ENCODE data around the gene L1CAM. TPM values are rescaled to one million over a fixed set of nuclear protein-coding genes. Genes with fewer than 3 reads are reported as not detected.

L1CAM gene
- total RNA-seq, 6 experiments from 2014 or later = 13.1 to 89.2 (median 14.4) TPM

DNA sequence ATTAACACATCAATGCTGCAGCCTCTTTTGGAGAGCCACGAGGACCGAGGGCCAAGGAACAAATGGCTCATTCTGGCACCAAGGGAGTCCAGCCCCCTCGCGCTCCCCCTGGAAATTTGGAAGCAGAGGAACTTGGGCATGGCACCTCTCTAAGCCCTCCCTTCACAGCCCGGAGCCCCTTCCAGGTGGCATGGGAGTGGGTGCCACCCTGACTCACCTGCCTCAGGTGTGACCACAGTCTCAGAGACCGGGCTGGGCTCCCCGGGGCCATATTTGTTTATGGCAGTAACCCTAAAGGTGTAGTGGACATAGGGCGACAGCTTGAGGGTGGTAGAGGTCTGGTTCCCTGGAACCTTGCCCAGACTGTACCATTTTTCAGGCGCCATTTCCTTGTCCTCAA lies 18.8 kb downstream of the L1CAM start:
- TF ChIP-seq, protein P1, sequence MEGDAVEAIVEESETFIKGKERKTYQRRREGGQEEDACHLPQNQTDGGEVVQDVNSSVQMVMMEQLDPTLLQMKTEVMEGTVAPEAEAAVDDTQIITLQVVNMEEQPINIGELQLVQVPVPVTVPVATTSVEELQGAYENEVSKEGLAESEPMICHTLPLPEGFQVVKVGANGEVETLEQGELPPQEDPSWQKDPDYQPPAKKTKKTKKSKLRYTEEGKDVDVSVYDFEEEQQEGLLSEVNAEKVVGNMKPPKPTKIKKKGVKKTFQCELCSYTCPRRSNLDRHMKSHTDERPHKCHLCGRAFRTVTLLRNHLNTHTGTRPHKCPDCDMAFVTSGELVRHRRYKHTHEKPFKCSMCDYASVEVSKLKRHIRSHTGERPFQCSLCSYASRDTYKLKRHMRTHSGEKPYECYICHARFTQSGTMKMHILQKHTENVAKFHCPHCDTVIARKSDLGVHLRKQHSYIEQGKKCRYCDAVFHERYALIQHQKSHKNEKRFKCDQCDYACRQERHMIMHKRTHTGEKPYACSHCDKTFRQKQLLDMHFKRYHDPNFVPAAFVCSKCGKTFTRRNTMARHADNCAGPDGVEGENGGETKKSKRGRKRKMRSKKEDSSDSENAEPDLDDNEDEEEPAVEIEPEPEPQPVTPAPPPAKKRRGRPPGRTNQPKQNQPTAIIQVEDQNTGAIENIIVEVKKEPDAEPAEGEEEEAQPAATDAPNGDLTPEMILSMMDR (IDR thresholded peaks at IDR 0.05) = no peak
- peaks cover 2% of the 10 kb centered on the region; the same call in 1 of the 2 replicates for H3K27me3 Mint-ChIP-seq (ENCODE audit: insufficient read depth)
- H3K27ac Mint-ChIP-seq = no peak overlapping the region
- H3K36me3 Mint-ChIP-seq (ENCODE audit: low read depth) = no peaks in the 10 kb centered on the region
- H3K9me3 Mint-ChIP-seq = no peaks in the 10 kb centered on the region
- H3K4me1 Mint-ChIP-seq (ENCODE audit: low read depth) = no peaks in the 10 kb centered on the region
- no peak overlapping the region for H3K4me3 Mint-ChIP-seq
- DNase-seq = no peak

DNA sequence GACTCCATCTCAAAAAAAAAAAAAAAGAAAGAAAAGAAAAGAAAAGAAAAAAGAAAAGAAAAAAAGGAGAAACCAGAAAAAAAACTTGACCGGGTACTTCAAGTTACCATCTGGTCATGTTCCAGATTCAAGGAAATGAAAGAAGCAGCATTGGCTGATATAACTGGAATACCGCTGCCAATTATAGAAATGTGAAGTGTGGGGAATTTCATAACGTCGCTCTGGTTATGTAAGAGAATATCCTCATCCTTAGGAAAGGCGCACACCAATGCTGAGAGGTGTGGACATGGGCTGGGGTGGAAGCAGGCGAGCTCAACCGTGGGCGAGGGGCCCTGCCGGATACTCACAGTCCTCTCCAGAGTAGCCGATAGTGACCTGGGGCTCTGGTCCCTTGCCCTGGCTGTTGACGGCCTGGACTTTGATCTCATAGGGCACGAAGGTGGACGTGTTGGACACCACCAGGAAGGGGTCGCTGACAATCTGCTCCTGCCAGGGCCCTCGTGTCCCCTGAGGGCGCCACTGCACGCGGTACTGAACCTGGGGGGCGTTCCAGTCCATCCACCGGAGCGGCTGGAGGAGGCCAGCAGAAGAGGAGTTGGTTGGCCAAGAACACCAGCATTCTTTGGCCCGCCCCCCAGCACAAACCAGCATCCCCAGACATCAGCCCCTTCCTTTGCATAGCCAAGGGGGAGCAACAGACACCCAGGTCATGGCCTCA lies 19.5 kb downstream of the L1CAM start:
- Mint-ChIP-seq H3K4me1 (ENCODE audit: low read depth) (no peaks in the 10 kb centered on the region), H3K36me3 (ENCODE audit: low read depth) (no peaks in the 10 kb centered on the region), H3K9me3 (no peaks in the 10 kb centered on the region), H3K27ac (no peak overlapping the region), H3K4me3 (no peak overlapping the region), H3K27me3 (ENCODE audit: insufficient read depth) (peaks cover 2% of the 10 kb centered on the region; the same call in 1 of the 2 replicates)
- TF ChIP-seq, protein P1 (IDR thresholded peaks at IDR 0.05) = no peak
- no peak for DNase-seq

DNA sequence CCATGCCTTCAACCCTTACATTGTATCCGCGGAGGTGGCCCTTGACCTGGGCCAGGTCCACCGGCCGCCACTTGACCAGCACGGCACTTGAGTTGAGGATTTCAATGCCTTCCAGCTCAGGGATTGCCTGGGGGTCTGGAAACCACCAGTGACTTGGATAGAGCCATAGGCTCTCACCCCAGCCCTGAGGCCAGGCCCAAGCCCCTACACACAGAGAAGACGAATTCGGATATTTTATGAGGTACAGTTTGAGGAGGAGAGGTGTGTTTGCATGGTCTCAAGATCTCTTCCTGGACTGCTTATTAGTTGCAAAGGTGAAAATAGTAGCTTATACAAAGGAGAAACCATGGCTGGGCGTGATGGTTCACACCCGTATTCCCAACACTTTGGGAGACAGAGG lies 20.3 kb downstream of the L1CAM start:
- DNase-seq = no peak
- Mint-ChIP-seq H3K4me3 (no peak overlapping the region), H3K4me1 (ENCODE audit: low read depth) (no peaks in the 10 kb centered on the region), H3K27ac (no peak overlapping the region), H3K9me3 (no peaks in the 10 kb centered on the region), H3K27me3 (ENCODE audit: insufficient read depth) (peaks cover 5% of the 10 kb centered on the region), H3K36me3 (ENCODE audit: low read depth) (no peaks in the 10 kb centered on the region)
- TF ChIP-seq, protein P1 (IDR thresholded peaks at IDR 0.05) = no peak

DNA sequence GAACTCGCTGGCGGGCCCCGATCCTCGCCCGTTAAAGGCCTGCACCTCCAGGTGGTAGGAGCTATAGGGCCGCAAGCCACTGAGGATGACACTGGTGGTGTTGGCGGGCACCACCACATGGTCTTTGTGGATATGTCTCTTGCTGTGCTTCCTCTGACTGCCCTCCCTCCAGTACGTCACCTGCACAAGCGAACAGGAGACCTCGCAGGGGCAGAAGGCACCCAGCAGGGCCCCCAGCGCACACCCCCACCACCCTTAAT lies 20.7 kb downstream of the L1CAM start:
- peaks cover 6% of the 10 kb centered on the region for H3K27me3 Mint-ChIP-seq (ENCODE audit: insufficient read depth)
- TF ChIP-seq, protein P1 (IDR thresholded peaks at IDR 0.05) = no peak
- no peaks in the 10 kb centered on the region for H3K9me3 Mint-ChIP-seq
- no peak overlapping the region for H3K4me3 Mint-ChIP-seq
- H3K27ac Mint-ChIP-seq = no peak overlapping the region
- H3K36me3 Mint-ChIP-seq (ENCODE audit: low read depth) = no peaks in the 10 kb centered on the region
- no peaks in the 10 kb centered on the region for H3K4me1 Mint-ChIP-seq (ENCODE audit: low read depth)
- DNase-seq = no peak

DNA sequence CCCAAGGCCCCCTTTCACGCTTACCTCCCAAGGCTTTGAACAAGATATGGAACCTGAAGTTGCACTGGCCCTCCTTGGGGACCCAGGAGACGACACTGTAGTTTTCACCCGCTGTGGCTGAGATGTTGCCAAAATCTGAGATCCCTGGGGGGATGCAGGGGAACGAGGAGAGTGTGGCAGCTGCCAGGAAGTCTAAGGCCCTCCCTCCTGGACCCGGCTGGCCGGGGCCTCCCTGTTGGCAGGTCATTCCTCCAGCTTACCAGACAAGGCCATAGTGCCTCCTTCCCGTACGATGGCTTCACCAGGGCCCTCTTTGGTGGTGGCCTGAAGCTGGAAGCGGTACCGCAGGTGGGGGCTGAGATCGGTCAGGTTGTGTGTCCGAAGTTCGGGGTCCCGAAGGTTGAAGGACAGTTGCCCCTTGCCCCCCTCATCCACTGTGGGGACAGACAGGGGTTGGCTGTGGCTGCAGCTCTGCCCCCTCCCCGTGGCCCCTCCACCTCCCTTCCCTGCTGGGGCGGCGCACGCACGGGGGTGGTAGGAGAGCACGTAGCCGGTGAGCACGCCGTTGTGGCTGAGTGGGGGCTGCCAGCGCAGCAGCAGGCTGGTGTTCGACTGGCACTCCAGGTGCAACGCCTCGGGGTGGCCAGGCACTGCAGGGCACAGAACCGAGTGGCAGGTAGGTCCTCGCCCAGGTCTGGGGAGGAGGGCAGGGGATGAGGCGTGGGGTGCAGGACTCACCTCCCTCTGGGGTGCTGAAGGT lies 21.2 kb downstream of the L1CAM start:
- no peaks in the 10 kb centered on the region for H3K36me3 Mint-ChIP-seq (ENCODE audit: low read depth)
- no peak overlapping the region for H3K4me3 Mint-ChIP-seq
- H3K9me3 Mint-ChIP-seq = no peaks in the 10 kb centered on the region
- no peaks in the 10 kb centered on the region for H3K4me1 Mint-ChIP-seq (ENCODE audit: low read depth)
- TF ChIP-seq, protein P1 (IDR thresholded peaks at IDR 0.05) = no peak
- no peak for DNase-seq
- no peak overlapping the region for H3K27ac Mint-ChIP-seq
- peaks cover 6% of the 10 kb centered on the region for H3K27me3 Mint-ChIP-seq (ENCODE audit: insufficient read depth)

Data from HFFc6 (cell line).